HepG2 (cell line): ENCODE data around the gene ZFP90. TPM values are rescaled to one million over a fixed set of nuclear protein-coding genes. Genes with fewer than 3 reads are reported as not detected.

Source experiments
- ARID2 ChIP-seq: sonication (generic); formaldehyde crosslinking; IDR thresholded peaks from 2 replicates; pipeline ENCODE4 v1.8.1; 2022; ENCODE audit warnings: mild to moderate bottlenecking, missing genetic modification reagents, borderline replicate concordance
- CBX2 ChIP-seq, 2 experiments: fragments of 200-600 bp in 1 of 2; sonication (generic); formaldehyde crosslinking in 1 of 2; IDR thresholded peaks; 2 replicates each; pipeline versions ENCODE4 v1.7.0 to v1.8.1; 2018 to 2022; ENCODE audit warnings: low read depth in 2 of 2, low read length in 1 of 2, mild to moderate bottlenecking in 1 of 2, missing genetic modification reagents in 1 of 2
- CEBPG ChIP-seq: IDR thresholded peaks from 2 replicates; pipeline ENCODE4 v1.6.1; 2016
- CHD2 ChIP-seq: IDR thresholded peaks from 2 replicates; pipeline ENCODE4 v1.6.1; 2011; ENCODE audit warnings: low read depth, low read length, improper control_type of control experiment
- DPF2 ChIP-seq: sonication (generic); formaldehyde crosslinking; IDR thresholded peaks from 2 replicates; pipeline ENCODE4 v1.4.0; 2020; ENCODE audit warnings: mild to moderate bottlenecking, low read depth, missing genetic modification reagents, borderline replicate concordance
- HCFC1 ChIP-seq: fragments of 150-350 bp; IDR thresholded peaks from 2 replicates; pipeline ENCODE4 v1.6.1; 2014; ENCODE audit warnings: low read depth, low read length
- HHEX ChIP-seq: IDR thresholded peaks from 2 replicates; pipeline ENCODE4 v1.6.1; 2016; ENCODE audit warnings: control low read depth
- HOXA3 ChIP-seq: sonication (generic); formaldehyde crosslinking; IDR thresholded peaks from 2 replicates; pipeline ENCODE4 v1.5.0; 2020; ENCODE audit warnings: missing genetic modification reagents
- HOXA9 ChIP-seq: sonication (generic); formaldehyde crosslinking; IDR thresholded peaks from 2 replicates; pipeline ENCODE4 v1.8.1; 2022; ENCODE audit warnings: missing genetic modification reagents, mild to moderate bottlenecking, moderate library complexity, borderline replicate concordance
- HOXD1 ChIP-seq: sonication (generic); formaldehyde crosslinking; IDR thresholded peaks from 2 replicates; pipeline ENCODE4 v1.5.0; 2020; ENCODE audit warnings: missing genetic modification reagents
- JDP2 ChIP-seq: sonication (generic); formaldehyde crosslinking; IDR thresholded peaks from 2 replicates; pipeline ENCODE4 v1.8.1; 2022; ENCODE audit warnings: missing genetic modification reagents, borderline replicate concordance
- KAT7 ChIP-seq: IDR thresholded peaks from 2 replicates; pipeline ENCODE4 v1.6.1; 2018; ENCODE audit warnings: borderline replicate concordance, missing compliant biosample characterization
- KDM4B ChIP-seq: sonication (generic); formaldehyde crosslinking; IDR thresholded peaks from 2 replicates; pipeline ENCODE4 v1.4.0; 2020; ENCODE audit warnings: missing genetic modification reagents
- MAFG ChIP-seq: sonication (generic); formaldehyde crosslinking; IDR thresholded peaks from 2 replicates; pipeline ENCODE4 v1.5.1; 2020; ENCODE audit warnings: mild to moderate bottlenecking, missing genetic modification reagents
- MTA1 ChIP-seq: sonication (generic); formaldehyde crosslinking; IDR thresholded peaks from 2 replicates; pipeline ENCODE4 v1.4.0; 2020; ENCODE audit warnings: missing genetic modification reagents, mild to moderate bottlenecking, borderline replicate concordance
- NFE2L1 ChIP-seq: sonication (generic); formaldehyde crosslinking; IDR thresholded peaks from 2 replicates; pipeline ENCODE4 v1.4.0; 2020; ENCODE audit warnings: missing genetic modification reagents, mild to moderate bottlenecking, borderline replicate concordance
- PHF8 ChIP-seq: sonication (generic); formaldehyde crosslinking; IDR thresholded peaks from 2 replicates; pipeline ENCODE4 v1.5.0; 2020; ENCODE audit warnings: missing genetic modification reagents
- PTBP1 ChIP-seq: fragments of 200-400 bp; formaldehyde crosslinking; IDR thresholded peaks from 2 replicates; pipeline ENCODE4 v1.6.1; 2018; ENCODE audit warnings: low read length, low read depth; ENCODE audit not compliant: poor library complexity, severe bottlenecking
- TMF1 ChIP-seq: sonication (generic); formaldehyde crosslinking; IDR thresholded peaks from 2 replicates; pipeline ENCODE4 v1.8.1; 2022; ENCODE audit warnings: low read depth, missing genetic modification reagents
- TRIM22 ChIP-seq: fragments of 450-650 bp; IDR thresholded peaks from 2 replicates; pipeline ENCODE4 v1.6.1; 2017
- ZBTB21 ChIP-seq: sonication (generic); formaldehyde crosslinking; IDR thresholded peaks from 2 replicates; pipeline ENCODE4 v1.4.0; 2020; ENCODE audit warnings: missing genetic modification reagents
- ZBTB38 ChIP-seq: sonication (generic); formaldehyde crosslinking; IDR thresholded peaks from 2 replicates; pipeline ENCODE4 v1.5.1; 2020; ENCODE audit warnings: mild to moderate bottlenecking, missing genetic modification reagents
- ZNF121 ChIP-seq: sonication (generic); formaldehyde crosslinking; IDR thresholded peaks from 2 replicates; pipeline ENCODE4 v1.5.0; 2020; ENCODE audit warnings: mild to moderate bottlenecking, missing genetic modification reagents
- ZNF230 ChIP-seq: sonication (generic); formaldehyde crosslinking; IDR thresholded peaks from 2 replicates; pipeline ENCODE4 v1.4.0; 2020; ENCODE audit warnings: mild to moderate bottlenecking, missing genetic modification reagents
- ZNF234 ChIP-seq: sonication (generic); formaldehyde crosslinking; conservative IDR thresholded peaks from 2 replicates; pipeline ENCODE4 v1.5.1; 2020; ENCODE audit warnings: mild to moderate bottlenecking, missing genetic modification reagents
- ZSCAN9 ChIP-seq: IDR thresholded peaks from 2 replicates; pipeline ENCODE4 v1.6.1; 2016; ENCODE audit warnings: borderline replicate concordance
- polyA plus RNA-seq, 8 experiments: library from polyadenylated mRNA; depleted of rRNA in 3 of 8; stranded (reverse) in 7 of 8; unstranded in 1 of 8; fragments of >200 nt; fragmentation: Illumina TruSeq in 4 of 8; extraction: Trizol in 4 of 8; gene quantifications; 2 replicates each; pipeline versions ENCODE4 v1.2.1 to v1.2.3, GENCODE V29; 2011 to 2016; ENCODE audit warnings: low read depth in 4 of 8, missing spikeins in 1 of 8, mixed read lengths in 1 of 8; ENCODE audit not compliant: insufficient read depth in 1 of 8
- total RNA-seq, 5 experiments: library from RNA; depleted of rRNA; stranded (reverse); fragments of >200 nt; fragmentation: Illumina TruSeq; extraction: Trizol; gene quantifications; 2 replicates each; pipeline ENCODE4 v1.2.3, GENCODE V29; 2016; ENCODE audit warnings: low read depth in 1 of 5
- TF ChIP-seq, protein P1 (sequence below): sonication (generic); formaldehyde crosslinking; IDR thresholded peaks from 2 replicates; pipeline ENCODE4; 2020; ENCODE audit warnings: missing genetic modification reagents, mild to moderate bottlenecking, borderline replicate concordance
- TF ChIP-seq, protein P2 (sequence below): sonication (generic); formaldehyde crosslinking; IDR thresholded peaks from 2 replicates; pipeline ENCODE4 v1.4.0; 2020; ENCODE audit warnings: missing genetic modification reagents; ENCODE audit errors: not compliant biosample characterization

Gene ZFP90
- total and polyA plus RNA-seq, 2 of the 13 experiments (the other 11 are each of a cell fraction or from before 2014, with no cell fraction given) = 17.6 to 18.9 TPM

DNA sequence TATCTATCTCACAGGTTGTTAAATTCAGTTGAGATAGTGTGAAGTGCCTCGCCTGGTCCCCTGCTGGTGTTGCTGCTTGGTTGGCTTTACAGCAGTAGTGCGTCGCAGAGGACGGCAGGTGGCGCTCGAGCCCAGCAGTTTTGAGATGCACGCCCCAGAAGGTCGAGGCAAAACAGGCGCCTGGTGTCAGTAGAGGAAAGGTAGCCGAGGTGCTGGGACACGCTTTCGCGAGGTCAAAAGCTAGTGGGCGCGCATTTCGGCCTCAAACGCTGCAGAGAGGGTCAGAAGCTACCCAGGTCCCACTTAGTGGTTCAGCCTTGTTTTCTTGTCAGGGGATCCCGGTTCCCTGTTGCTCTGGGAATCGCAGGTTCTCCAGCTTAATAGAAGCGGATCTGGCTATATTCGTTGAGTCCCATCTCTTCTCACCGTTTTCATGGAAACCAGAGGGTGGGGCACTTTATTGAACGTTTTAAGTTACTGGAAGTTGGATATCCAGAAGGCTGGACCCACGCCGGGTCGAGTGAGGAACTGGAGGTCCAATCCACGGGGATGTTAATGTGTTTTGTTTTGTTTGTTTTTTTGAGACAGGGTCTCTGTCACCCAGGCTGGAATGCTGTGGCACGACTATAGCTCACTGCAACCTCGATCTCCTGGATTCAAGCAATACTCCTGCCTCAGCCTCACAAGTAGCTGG is 10.3 kb upstream of the ZFP90 start (continued):
- TF ChIP-seq PTBP1 (no peak), CHD2 (no peak), HCFC1 (no peak; the same call in 1 of the 2 replicates), DPF2 (no peak), ZSCAN9 (CRISPR knock-in tag) (peak; percentile 82; the same call in 1 of the 2 replicates), ZNF234 (CRISPR knock-in tag) (no peak), ZBTB38 (CRISPR knock-in tag) (peak; percentile 97), MAFG (CRISPR knock-in tag) (no peak), JDP2 (no peak), HOXA9 (CRISPR knock-in tag) (no peak), HOXA3 (CRISPR knock-in tag) (peak; percentile 40; the same call in 1 of the 2 replicates), CEBPG (no peak), TMF1 (CRISPR knock-in tag) (no peak), MTA1 (CRISPR knock-in tag) (no peak), KAT7 (no peak), HOXD1 (no peak), KDM4B (CRISPR knock-in tag) (no peak), NFE2L1 (CRISPR knock-in tag) (no peak), ZBTB21 (CRISPR knock-in tag) (no peak), CBX2 (IDR thresholded peaks at IDR 0.05; ENCODE audit: low read depth, low read length) (no peak), CBX2 (CRISPR knock-in tag; IDR thresholded peaks at IDR 0.05; ENCODE audit: low read depth) (no peak), ARID2 (no peak), TRIM22 (no peak), ZNF230 (CRISPR knock-in tag) (no peak), ZNF121 (CRISPR knock-in tag) (no peak), HHEX (no peak), PHF8 (CRISPR knock-in tag) (peak; percentile 39; the same call in 1 of the 2 replicates)
- TF ChIP-seq, protein P1, sequence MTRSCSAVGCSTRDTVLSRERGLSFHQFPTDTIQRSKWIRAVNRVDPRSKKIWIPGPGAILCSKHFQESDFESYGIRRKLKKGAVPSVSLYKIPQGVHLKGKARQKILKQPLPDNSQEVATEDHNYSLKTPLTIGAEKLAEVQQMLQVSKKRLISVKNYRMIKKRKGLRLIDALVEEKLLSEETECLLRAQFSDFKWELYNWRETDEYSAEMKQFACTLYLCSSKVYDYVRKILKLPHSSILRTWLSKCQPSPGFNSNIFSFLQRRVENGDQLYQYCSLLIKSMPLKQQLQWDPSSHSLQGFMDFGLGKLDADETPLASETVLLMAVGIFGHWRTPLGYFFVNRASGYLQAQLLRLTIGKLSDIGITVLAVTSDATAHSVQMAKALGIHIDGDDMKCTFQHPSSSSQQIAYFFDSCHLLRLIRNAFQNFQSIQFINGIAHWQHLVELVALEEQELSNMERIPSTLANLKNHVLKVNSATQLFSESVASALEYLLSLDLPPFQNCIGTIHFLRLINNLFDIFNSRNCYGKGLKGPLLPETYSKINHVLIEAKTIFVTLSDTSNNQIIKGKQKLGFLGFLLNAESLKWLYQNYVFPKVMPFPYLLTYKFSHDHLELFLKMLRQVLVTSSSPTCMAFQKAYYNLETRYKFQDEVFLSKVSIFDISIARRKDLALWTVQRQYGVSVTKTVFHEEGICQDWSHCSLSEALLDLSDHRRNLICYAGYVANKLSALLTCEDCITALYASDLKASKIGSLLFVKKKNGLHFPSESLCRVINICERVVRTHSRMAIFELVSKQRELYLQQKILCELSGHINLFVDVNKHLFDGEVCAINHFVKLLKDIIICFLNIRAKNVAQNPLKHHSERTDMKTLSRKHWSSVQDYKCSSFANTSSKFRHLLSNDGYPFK (CRISPR knock-in tag) = 0 out of 2 replicates have a peak, but pooled peaks have one; percentile 50
- TF ChIP-seq, protein P2, sequence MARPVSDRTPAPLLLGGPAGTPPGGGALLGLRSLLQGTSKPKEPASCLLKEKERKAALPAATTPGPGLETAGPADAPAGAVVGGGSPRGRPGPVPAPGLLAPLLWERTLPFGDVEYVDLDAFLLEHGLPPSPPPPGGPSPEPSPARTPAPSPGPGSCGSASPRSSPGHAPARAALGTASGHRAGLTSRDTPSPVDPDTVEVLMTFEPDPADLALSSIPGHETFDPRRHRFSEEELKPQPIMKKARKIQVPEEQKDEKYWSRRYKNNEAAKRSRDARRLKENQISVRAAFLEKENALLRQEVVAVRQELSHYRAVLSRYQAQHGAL (CRISPR knock-in tag) = peak; percentile 56
